ENCODE measurements around the gene NPHP1. TPM values are rescaled to one million over a fixed set of nuclear protein-coding genes. Genes with fewer than 3 reads are reported as not detected.
"Not testable (repeated sequence)": the region's sequence is repeated elsewhere in the genome, so short reads cannot be mapped to it uniquely, and the experiment has no call there.

Gene NPHP1
- 3.1 and 5.3 TPM in 2 replicates for total RNA-seq

DNA sequence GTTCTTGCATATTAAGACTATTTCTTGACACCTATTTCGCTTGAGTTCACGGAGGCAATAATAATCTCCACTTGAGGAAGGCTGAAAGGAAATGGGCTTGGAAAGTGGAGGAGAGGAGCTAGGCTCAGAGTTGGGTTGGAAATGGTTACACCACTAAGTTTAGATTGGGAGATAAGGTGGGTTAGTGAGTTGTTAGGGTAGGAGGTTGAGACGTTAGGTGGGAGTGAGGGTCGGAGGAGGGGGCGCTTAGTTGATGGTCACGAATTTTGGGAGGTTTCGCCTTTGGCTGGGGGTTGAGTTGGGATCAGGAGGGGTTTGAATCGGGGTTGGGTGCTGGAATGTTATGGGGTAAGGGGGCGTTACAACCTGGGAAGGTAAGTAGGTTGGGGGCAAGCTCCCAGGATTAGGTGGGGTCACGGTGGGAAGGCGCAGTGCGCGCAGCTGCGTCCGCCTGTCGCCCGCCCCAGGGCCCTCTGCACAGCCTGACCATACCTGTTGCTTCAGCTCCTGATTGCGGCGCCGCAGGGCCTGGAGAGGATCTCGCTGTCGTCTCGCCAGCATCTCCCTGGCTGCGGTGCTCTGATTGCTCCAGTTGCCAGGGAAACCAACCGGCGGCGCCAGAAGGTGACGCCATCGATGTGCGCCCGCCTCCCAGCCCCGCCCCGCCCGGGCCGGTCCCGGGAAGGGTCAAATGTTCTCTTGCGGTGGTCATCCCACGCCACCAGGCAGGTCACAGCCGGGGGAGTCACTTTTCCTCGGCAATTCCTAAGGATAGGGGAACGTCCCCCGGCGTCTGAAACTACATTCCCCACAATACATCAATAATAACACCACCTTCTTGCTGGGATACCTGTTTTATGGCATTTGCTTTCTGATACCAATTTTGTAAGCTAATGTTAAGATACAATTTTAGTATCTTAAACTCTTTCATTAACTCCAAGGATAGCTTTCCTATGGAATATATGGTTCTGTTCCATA, at the start of gene NPHP1:
TSS of gene NPHP1 (minus strand) at position 606 of the 978 bp plus-strand sequence. CDS start at position 561, 45 bp downstream.
- peak within 1 kb of the TSS; percentile 86 for H3K4me3 ChIP-seq (ENCODE audit: low read depth, low read length)
- no peak for DNase-seq (ENCODE audit: low read depth)
- TF ChIP-seq, protein P1, sequence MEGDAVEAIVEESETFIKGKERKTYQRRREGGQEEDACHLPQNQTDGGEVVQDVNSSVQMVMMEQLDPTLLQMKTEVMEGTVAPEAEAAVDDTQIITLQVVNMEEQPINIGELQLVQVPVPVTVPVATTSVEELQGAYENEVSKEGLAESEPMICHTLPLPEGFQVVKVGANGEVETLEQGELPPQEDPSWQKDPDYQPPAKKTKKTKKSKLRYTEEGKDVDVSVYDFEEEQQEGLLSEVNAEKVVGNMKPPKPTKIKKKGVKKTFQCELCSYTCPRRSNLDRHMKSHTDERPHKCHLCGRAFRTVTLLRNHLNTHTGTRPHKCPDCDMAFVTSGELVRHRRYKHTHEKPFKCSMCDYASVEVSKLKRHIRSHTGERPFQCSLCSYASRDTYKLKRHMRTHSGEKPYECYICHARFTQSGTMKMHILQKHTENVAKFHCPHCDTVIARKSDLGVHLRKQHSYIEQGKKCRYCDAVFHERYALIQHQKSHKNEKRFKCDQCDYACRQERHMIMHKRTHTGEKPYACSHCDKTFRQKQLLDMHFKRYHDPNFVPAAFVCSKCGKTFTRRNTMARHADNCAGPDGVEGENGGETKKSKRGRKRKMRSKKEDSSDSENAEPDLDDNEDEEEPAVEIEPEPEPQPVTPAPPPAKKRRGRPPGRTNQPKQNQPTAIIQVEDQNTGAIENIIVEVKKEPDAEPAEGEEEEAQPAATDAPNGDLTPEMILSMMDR (conservative IDR thresholded peaks at IDR 0.05; ENCODE audit: low read depth, low read length) = no peak

DNA sequence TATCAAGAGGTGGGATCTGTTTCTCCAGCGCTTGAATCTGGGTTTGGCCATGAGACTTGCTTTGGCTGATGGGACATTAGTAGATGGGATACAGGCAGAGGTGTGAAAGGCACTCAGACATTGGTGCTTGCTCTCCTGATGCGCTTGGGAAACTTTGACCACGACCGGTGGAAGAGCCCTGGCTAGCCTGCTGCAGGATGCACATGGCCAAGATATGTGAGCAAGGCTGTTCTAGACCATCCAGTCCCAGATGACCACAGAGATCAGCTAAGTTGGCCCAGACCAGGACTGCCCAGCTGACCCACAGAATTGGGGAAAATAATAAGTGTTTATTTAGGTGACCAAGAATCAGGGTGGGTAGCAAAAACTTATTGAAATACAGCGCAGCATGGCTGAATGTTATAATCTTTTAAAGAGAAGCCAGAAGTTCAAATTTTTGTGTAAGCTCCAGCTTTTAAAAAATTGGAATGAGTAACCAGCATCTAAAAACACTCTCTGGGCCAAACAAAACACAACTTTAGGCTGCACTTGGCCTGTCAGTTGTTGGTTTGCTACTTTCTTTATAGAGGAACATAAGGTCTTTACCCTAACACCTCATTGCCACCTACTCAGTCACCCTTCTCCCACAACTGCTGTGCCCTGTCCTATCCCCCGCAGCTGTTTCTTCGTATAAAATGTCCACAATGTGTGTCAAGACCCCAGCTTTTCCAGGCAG, 43.4 kb upstream of the NPHP1 start:
- DNase-seq (ENCODE audit: low read depth); H3K4me3 ChIP-seq (ENCODE audit: low read depth, low read length): not testable (repeated sequence)

DNA sequence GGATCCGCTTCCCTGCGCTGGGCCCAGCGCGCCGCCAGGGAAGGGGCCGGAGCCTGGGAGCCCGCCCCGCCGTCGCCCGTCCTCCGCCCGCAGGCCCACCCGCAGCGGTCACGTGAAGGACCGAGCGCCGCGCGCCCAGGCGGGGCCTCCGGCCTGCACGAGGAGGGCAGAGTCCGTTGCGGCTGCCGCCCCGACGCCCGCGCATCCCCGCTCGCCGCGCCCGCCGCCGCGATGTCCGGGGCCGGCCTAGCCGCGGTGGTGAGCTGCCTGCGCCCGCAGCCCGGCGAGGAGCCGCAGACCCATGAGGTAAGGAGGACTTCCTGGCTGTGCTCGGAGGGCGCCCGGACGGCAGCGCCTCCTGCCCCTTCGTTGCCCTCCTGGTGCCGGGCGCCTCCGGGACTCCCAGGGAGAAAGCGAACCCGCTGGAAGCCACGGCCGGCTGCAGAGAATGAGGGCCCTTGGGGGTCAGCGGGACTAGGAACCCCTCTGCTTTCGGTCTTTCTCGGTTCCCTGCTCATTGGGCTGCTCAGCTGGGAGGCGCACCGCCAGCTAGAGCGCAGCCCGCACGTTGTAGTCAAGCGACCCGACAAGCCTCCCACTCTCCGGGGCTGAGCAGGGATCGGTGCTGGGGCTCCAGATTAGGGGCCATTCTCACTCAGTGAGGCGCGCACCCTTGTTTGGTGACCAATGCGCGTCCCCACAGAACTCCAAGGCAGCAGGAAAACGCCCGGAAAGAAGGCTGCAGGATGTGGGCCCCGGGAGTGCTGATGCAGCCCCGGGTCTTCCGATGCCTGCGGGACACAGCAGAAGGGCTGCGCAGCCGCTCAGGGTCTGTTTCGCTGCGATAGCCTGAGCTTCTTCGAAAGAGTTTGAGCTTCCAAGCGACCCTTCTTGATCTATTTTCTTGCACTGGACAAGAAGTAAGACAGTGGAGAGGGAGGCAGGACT, 40.9 kb upstream of the NPHP1 start:
- DNase-seq (ENCODE audit: low read depth); H3K4me3 ChIP-seq (ENCODE audit: low read depth, low read length): not testable (repeated sequence)

DNA sequence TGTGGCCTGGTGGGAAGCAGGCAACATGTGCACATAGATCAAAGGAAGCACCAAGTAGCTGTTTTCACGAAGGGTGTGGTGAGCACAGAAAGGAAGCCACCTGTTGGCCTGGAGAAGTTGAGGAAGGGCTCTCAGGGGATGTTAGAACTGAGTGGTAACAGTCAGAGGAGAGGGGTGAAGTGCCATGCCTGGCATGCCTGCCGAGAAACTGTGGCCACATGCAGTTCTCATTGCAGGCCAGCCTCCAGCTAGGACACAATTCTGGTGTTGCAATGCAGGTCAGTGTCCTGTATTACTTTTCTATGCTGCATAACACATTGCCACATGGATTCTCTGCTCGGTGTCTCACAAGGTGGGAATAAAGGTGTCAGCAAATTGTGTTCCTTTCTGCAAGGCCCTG, 38.5 kb upstream of the NPHP1 start:
- not testable (repeated sequence) for DNase-seq (ENCODE audit: low read depth)

DNA sequence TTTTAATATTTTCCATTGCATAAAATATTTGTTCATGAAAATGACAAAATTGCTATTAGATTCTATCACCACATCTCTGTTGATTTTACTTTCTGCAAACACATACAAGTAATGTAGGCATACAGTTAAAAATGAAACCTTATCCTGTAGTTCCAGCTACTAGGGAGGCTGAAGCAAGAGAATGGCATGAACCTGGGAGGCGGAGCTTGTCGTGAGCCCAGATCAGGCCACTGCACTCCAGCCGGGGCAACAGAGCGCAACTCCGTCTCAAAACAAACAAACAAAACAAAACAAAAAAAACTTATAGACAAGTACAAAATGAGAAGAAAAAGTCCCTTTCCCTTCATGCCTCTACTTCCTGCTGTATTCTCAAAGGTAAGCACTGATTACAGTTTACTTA, 29.7 kb upstream of the NPHP1 start:
- not testable (repeated sequence) for H3K4me3 ChIP-seq (ENCODE audit: low read depth, low read length); DNase-seq (ENCODE audit: low read depth)

More for the DNA sequence above, 38.5 kb upstream of the NPHP1 start:
- not testable (repeated sequence) for H3K4me3 ChIP-seq (ENCODE audit: low read depth, low read length)

DNA sequence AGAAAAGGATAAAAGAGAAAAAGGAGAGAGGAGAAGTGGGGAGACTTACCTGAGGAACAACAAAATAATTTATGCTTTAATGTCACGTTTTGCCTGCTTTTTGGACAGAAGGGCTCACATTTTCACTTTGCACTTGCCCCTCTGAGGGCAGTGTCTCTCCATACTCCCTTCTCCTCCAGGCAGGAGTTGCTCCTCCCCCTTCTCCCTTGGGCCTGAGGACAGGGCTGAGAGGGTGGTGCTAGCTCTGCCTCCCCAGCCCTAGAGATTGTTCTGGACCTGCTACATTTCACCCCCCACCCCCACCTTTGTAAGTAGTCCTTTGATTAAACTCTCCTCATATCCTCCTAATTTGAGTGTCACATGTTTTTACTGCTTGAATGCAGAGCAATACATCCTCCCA, 25.1 kb upstream of the NPHP1 start:
- not testable (repeated sequence) for DNase-seq (ENCODE audit: low read depth)

DNA sequence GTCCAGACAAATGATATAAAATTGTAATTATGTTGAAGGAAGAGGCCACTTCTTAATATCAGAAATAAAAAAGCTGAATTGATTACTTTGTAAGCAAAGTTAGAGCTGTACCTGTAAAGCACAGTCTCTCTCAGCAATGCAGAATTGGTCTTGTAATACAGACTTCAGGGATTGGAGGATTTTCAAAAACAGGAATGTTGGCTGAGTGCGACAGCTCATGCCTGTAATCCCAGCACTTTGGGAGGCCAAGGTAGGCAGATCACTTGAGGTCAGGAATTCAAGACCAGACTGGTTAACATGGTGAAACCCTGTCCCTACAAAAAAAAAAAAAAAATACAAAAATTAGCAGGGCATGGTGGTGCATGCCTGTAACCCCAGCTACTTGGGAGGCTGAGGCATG, 17.8 kb upstream of the NPHP1 start:
- H3K4me3 ChIP-seq (ENCODE audit: low read depth, low read length); DNase-seq (ENCODE audit: low read depth): not testable (repeated sequence)

More for the DNA sequence above, 25.1 kb upstream of the NPHP1 start:
- not testable (repeated sequence) for H3K4me3 ChIP-seq (ENCODE audit: low read depth, low read length)

DNA sequence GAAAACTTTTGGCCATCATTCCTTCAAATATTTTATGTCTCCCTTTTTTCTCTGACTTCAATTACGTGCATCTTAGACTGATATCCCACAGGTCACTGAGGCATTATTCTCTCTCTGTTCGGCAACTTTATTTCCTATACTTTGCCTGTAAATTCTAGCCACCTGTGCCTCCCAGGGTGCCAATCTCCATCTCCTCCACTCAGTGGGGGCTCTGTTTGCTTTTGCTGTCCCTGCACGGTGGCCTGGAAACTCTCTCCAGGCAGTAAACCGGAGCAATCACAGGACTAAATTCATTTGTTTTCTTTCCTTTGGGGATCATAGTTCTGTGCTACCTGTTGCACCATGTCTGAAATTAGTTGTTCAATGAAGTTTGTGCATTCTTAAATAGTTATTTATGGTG, 17.1 kb upstream of the NPHP1 start:
- TF ChIP-seq, protein P1 (conservative IDR thresholded peaks at IDR 0.05; ENCODE audit: low read depth, low read length) = no peak
- no peak overlapping the region for H3K4me3 ChIP-seq (ENCODE audit: low read depth, low read length)

DNA sequence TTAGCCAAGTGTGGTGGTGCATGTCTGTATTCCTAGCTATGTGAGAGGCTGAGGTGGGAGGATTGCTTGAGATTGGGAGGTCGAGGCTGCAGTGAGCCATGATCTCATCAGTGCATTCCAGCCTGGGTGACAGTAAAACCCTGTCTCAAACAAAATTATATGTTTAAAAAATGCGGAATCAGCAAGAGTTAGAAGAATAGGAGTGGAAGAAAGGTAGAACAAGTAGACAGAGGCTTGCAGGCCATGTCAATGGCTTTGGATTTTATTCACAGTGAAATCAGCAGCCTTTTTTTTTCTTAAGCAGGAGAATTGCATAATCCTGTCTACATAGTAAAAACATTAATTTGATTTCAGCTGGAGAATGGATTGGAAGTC, 15.4 kb upstream of the NPHP1 start:
- TF ChIP-seq, protein P1 (conservative IDR thresholded peaks at IDR 0.05; ENCODE audit: low read depth, low read length) = no peak
- no peak for DNase-seq (ENCODE audit: low read depth)
- no peak overlapping the region for H3K4me3 ChIP-seq (ENCODE audit: low read depth, low read length)

More for the DNA sequence above, 17.1 kb upstream of the NPHP1 start:
- no peak for DNase-seq (ENCODE audit: low read depth)

Measured in epithelial cell of proximal tubule (primary cell).